ENCODE measurements around the gene SNX20.

Gene SNX20

DNA sequence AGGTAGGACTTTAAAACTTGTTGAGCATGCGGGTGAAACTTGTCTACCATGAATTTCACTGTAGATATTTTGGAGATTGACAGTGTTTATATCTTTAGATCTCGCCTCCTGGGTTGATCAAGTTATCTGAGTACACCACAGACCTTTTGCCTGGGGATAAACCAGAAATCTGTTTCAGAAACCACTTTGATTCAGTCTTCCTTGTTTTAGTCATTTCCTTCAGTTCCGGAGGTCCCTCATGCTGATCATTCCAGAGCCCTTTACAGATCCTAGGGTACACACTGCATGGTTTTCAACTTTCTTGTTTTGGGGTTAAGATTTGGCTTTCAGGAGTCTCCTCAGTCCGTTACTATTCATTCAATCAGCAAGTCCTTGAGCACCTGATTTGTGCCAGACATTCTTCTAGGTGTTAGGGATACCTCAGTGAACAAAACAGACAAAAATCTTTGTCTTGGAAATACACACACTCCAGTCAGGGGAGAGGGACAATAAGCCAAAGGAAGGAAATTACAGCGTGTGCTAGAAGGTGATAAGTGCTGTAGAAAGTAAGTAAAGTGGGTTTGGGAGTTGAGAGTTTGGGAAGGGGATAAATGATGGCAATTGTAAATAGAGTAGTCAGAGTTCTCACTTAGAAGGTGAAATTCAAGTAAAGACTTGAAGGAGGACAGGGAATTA, 24.5 kb upstream of the SNX20 start:
- no peak for DNase-seq (ENCODE audit: low read depth)

DNA sequence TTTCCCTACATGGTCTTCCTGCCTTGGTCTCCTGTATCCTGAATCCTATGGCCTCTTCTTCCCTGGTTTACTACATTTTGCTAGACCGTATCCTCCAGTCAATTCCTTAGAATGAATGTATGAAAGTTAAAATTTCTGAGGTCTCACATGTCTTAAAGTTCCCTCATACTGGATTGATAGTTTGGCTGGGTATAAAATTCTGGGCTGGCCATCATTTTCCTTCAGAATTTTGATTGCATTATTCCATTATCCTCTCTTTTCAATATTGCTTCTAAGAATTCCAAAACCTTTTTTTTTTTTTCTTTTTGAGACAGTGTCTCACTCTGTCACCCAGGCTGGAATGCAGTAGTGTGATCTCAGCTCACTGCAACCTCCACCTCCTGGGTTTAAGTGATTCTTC, 23.1 kb upstream of the SNX20 start:
- no peak for DNase-seq (ENCODE audit: low read depth)

DNA sequence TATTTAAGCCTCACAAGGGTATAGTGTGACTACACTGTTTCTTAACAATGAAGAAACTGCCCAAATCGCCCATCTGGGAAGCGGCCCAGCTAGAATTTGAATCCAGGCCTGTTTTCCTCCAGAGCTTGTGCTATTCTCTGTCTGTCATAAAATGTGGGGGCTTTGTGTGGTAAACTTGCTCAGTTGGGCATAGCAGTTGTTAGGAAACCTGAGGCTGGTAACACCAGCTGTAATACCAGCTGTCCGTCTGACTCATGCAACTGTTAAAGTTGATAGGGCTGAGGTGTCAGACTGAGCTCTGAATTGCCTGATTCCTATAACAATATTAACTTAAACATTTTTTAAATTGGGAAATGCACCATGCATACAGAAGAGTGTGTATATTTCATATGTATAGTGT, 21.6 kb upstream of the SNX20 start:
- DNase-seq (ENCODE audit: low read depth), result no peak

DNA sequence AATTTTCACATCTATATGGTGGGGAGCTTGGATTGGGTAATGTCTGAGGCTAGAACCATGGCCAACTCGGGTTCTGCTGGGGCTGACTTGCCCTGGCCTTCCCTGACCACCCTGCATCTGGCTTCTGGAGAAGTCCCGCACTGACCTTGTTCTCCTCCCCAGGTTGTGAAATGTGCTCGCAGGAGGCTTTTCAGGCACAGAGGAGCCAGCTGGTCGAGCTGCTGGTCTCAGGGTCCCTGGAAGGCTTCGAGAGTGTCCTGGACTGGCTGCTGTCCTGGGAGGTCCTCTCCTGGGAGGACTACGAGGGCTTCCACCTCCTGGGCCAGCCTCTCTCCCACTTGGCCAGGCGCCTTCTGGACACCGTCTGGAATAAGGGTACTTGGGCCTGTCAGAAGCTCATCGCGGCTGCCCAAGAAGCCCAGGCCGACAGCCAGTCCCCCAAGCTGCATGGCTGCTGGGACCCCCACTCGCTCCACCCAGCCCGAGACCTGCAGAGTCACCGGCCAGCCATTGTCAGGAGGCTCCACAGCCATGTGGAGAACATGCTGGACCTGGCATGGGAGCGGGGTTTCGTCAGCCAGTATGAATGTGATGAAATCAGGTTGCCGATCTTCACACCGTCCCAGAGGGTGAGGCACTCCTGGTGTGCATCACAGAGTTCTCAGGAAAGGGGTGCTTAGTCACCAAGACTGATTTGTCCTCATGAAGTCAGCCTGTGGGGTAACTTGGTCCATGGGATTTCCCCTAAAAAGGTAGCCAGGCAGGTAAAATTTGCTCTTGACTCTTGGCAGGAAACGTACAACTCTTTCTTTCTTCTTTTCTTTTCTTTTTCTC, 18.4 kb upstream of the SNX20 start:
- DNase-seq (ENCODE audit: low read depth), result no peak

DNA sequence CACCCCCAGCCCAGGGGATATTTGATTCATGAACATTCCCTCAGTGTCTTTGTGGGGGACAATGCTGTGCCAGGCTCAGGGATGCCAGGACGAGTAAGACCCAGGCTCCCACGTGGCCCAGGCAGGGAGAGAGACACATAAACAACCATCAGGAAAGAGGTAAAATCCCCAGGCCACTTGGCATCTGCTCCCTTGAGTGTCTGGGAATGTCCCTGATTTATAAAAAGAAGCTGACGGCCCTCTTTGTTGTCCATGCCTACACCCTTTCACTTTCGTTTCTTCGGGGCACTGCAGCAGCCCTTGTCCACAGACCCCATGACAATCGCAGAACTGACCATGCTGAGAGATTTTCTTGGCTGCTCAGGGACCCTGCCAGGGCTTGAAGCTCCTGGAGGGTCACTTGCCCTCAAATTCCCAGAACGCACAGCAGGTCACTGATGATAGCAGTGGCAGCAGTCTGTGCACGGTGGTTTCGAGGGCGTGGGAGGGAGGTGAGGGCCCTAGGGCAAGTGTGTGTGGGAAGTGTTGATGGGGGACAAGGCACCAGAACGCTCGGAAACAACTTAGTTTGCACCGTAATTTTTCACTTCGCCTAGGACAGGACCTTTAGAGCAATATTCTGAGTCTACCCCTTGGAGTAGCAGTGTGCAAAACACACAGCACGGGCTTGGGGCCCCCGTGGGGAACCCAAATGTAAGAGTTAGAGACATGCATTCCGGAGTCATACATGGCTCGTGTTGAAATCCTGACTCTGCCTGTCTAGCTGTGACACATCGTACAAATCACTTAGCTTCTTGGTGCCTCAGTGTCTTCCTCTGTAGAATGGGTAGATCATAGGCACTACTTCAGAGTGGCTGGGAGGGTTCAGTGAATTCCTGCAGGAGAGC, 17.0 kb upstream of the SNX20 start:
- DNase-seq (ENCODE audit: low read depth), result peak; percentile 64

DNA sequence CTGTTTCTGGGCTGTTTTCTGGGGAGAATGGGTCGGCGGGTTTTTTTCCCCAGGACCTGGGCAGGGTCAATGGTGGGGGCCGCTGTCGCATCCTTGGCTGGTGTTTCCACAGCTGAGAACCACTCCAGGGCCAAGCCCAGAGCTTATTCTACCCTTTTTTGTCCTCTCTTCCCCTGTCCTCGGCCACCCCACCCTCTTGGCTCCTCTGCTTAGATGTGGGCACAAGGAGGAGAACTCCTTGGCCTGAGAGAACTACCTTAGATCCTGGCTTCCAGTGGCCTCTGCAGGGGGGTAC, 16.3 kb upstream of the SNX20 start:
- no peak for DNase-seq (ENCODE audit: low read depth)

DNA sequence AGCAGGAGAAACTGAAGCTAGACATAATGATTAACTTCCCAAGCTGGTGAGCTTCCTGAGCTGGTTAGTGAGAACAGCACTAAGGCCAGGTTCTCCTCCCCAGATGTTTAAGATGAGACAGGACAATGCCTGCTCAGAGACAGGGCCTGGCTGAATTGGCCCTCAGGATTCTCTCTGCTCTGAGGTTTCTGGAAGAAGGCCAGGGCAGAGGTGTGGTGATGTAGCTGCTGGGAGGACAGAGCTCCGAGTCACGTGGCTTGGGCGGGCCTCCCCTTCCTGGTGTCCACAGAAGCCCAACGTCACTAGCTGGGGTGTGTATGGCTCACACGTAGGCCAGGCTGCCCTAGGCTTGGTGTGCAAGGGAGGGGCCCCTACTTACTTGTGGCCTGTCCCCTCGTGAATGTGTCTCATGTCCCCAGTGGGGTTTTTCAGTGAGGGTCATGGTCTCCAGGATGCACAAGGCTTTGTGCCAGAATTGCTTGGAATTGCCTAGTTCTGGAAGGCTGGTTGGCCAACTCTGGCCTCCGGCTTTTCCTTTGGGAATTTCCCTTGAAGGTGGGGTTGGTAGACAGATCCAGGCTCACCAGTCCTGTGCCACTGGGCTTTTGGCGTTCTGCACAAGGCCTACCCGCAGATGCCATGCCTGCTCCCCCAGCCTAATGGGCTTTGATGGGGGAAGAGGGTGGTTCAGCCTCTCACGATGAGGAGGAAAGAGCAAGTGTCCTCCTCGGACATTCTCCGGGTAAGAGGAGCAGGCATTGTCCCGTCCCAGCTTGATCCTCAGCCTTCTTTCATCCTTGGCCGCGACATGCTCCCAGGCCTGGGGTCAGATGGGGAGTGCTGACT, 15.7 kb upstream of the SNX20 start:
- DNase-seq (ENCODE audit: low read depth), result peak; percentile 68

DNA sequence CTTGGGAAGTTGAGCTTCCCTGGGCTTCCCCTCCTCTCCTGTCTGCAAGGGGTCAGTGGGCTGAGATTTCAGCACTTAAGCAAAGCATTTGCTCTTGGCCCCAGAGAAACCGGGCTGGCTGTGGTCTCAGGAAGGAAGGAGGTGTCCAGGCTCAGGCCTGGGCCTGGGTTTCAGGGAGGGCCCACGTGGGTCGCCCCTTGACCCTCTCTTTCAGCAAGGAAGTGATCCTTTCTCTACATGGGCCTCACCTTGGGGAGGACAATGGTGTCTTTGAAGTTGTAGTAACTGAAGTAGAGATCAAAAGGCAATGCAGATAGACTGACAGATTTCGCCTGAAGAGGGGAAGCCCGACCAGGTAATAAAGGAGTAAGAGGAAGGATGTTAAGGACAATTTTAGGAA, 15.0 kb upstream of the SNX20 start:
- no peak for DNase-seq (ENCODE audit: low read depth)

DNA sequence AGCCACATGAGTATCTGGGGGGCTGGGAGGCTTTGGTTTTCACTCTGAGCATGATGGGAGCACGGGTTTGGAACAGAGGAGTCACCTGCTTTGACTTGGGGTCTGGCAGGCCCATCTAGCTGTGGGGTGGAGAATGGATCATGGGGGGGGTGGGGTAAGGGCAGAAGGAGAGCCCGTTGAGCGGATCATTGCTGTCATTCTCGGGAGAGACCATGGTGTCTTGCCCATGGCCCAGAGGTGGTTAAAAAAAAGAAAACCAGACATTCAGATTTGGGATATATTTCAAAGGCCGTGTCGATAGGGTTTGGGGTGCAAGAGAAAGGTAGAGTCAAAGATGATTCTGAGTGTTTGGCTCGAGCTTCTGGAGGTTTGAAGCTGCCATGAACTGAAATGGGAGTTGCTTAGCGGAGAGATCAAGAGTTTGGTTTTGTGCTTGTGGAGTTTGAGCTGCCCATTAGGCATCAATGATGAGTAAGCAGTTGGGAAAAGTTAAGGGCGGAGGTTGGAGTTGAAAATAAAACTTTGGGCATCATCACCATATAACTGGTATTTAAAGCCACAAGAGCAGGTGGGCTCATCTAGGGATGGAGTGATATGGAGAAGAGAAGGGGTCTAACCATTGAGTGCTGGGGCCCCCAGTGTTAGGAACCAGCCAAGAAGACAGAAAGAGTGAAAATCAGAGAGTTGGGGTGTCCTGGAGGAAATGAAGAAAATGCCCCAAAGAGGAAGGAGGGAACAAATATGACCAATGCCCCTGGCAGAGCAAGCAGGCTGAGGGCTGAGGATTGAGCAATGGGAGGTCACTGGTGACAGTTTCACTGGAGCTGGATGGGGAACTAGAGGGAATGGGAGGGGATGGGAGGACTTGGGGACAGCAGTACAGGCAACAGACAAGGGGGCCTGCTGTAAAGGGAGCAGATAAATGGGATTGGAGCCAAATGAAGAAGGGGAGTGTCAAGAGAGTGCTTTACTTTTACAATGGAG, 14.2 kb upstream of the SNX20 start:
- no peak for DNase-seq (ENCODE audit: low read depth)

DNA sequence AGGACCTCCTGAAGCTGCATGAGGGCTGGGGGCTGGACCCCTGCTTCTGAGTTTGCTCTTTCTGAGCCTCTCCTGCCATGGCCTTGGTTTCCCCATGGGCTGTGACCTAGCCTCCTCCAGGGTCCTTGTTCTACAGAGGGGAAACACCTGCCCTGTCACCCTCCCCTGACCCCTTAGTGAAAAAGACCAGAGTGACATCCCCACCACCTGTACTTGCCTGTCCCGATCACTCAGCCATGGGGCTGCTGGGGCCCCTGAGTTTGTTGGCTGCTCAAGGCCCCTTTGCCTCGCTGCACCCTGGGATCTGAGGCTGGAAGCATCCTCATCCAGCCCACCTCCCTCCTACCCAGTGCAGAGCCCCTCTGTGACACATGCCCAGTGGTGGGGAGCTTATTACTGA, 13.1 kb upstream of the SNX20 start:
- no peak for DNase-seq (ENCODE audit: low read depth)

DNA sequence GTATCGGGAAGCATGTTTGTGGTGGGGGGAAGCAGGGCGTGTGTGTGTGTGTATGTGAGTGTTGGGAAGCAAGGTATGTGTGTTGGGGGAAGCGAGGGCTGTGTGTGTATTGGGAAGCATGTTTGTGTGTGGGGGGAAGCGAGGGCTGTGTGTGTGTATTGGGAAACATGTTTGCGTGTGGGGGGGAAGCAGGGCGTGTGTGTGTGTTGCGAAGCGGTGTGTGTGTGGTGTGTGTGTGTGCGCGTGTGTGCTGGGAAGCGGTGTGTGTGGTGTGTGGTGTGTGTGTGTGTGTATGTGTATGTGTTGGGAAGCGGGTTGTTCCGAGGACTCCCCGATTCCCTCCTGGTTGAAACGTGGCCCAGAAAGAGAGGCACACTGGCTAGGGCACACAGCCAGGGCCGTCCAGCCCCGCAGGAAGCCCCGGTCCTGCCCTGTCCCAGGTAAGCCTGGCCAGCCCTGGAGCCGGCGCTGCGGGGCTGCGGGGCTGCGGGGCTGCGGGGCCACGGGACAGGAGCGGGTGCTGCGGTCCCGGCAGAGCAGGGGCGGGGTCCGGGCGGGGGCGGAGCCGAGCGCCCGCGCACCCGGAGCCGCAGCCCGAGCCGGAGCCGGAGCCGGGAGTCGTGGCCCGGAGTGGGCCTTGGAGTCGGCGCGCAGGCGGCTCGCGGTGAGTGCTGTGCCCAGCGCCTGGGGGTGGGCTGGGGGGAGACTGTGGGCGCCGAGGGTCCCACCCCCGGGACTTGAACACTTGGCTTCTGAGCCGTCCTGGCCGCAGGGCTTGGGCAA, 12.1 kb upstream of the SNX20 start, which contains the start of gene NOD2:
NOD2 (plus strand) TSS at position 608 of the 783 bp plus-strand sequence. CDS start 5,890 bp downstream, outside the sequence.
- no peak for DNase-seq (ENCODE audit: low read depth)

DNA sequence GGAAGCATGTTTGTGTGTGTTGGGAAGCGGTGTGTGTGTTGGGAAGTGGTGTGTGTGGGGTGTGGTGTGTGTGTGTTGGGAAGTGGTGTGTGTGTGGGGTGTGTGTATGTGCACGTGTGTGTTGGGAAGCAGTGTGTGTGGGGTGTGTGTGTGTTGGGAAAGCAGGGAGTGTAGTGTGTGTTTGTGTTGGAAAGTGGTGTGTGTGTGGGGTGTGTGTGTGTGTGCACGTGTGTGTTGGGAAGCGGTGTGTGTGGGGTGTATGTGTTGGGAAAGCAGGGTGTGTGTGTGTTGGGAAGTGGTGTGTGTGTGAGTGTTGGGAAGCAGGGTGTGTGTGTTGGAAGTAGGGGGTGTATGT, 11.5 kb upstream of the SNX20 start:
- DNase-seq (ENCODE audit: low read depth), result no peak

DNA sequence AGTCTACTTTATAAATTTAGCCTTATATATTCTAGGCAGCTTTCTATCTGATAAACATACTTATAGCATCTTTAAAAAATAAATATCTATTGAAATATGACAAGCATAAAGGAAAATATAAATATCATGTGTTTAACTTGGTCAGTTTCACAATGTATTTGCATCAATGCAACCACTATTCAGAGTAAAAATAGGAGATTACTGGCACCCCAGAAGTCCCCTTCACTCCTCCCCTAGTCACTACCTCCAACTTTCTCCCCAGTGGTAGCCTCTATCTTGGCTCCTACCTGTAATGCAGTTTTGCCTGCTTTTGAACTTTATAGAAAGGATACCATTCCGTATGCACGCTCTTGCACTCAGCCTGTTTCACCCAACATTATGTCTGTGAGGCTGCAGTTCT, 9.1 kb upstream of the SNX20 start:
- DNase-seq (ENCODE audit: low read depth), result no peak

DNA sequence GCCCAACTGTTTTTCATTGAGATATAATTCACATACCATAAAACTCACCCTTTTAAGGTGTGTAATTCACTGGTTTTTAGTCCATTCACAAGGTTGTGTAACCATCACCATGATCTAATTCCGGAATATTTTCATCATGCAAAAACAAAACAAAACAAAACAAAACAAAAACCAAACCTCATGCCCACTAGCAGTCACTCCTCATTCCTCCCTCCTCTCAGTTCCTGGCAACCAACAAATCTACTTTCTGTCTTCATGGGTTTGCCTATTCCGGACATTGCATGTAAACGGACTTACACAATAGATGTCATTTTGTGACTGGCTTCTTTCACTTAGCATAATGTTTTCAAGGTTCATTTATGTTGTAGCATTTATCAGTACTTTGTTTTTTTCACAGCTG, 7.8 kb upstream of the SNX20 start:
- no peak for DNase-seq (ENCODE audit: low read depth)

DNA sequence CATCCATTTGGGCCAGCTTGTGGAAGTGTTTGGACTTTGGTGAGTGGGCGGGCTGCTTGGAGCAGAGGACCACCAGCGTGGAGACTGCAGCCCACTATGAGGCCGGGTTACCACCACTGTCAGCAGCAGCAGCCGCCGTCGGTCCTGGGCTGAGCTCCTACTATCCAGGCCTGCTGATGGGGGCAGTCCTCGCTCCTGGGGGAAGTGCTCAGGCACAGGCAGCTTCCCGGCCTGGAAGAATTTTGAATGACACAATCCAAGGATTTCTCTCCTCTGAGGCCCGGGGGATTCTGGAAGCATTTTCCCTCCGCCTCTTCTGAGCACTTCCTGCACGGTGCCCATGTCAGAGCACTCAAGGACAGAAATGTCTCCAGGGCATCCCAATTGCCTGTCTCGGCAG, 7.0 kb upstream of the SNX20 start:
- peak; percentile 10 for DNase-seq (ENCODE audit: low read depth)

DNA sequence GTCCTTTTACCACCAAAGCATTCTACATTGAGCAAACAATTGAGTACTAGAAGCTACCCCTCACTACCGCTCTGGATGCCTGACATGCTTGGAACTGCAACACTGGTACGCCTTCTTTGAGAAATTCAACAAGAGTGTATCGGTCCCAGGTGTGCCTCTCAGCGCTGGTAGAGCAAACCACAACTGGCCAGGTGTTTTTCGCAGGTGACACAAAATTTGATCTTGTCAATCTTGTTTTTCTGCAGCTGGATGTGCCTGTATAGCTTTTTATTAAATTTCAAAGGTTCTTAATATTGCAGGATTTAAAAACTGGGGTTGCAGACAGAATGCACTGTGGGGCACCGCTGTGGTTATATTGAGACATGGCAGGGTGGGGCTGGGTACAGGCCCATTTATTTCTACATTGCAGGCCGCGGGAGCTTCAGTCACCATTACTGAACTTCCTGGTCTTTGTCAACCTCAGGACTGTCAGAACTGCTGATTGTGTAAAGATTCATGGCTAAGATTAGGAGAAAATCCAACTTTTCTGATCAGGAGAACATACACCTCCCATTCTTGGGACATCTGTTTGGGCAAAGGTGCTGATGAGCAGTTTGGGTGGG, 4.5 kb upstream of the SNX20 start:
- DNase-seq (ENCODE audit: low read depth), result no peak

DNA sequence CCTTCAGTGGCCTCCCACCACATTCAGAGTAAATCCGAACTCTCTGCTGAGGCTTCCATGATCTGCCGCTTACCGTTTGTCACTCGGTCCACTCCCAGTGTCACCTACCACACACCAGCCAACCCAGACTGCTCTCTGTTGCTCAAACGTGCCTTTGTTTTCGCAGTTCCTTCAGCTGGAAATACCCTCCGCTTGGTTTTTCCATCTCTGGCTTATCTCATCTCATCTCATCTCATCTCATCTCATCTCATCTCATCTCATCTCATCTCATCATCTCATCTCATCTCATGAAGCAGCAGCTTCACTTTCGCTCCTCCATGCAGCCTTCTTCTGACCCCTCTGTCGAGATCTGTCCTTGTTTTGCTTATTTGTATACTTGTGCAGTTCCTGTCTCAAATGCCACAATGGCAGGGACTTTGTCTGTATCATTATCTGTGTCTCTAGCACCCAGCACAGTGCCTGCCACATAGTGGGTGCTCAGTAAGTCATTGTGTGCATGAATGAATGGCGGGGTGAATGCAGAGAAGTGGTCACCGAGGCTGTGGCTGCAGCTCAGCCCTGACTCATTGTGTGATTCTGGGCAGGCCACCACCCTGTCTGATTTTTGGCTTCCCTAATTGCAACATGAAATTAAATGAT, 3.8 kb upstream of the SNX20 start:
- no peak for DNase-seq (ENCODE audit: low read depth)

DNA sequence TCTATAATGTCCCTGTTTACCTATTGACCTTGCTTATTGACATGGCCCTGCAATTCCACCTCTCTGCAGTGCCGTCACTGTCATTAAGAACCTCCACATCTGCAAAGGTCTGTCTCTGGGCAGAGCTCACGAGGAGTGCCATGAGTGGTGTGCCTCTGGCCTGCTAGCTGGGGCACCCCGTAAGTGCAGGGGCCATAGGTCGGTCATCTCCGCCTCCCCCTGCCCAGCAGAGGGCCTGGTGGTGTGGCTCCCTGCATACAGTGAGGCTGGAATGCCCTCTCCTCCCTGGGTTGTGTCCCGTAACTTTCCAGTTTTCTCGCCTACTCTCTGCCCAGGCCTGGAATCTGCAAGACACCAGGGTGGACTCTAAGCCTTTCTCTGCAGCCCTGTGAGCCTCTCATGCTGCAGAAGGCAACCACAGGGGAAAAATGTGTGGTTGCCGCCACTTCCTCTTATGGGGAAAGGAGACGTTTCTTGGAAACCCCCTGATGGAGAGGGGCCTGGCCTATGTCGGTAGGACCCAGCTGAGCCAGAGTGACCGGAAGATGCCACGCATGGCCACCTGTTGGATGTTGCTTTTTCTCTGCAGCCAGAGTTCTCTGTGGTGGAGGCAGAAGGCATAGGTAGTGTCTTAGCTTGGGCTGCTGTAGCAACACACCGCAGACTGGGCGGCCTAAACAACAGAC, 2.7 kb upstream of the SNX20 start:
- no peak for DNase-seq (ENCODE audit: low read depth)

DNA sequence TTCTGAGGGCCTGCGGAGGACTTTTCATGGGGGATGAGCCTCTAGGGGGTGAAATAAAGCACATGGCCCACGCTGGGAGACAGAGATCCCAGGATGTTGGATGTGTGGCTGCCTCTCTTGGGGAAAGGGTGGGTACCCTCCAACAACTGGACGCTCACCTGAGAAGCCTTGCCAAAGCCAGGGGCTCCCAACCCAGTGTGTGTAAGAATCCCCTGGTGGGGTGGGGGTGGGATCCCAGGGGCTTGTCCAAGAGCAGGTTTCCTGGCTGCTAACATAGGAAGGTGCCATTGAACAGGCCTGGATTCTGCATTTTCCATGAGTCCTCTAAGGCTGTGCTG, 587 bp downstream of the SNX20 start:
- no peak for DNase-seq (ENCODE audit: low read depth)

All from EH (cell line).